ENCODE results near the gene AHRR. TPM values are rescaled to one million over a fixed set of nuclear protein-coding genes. Genes with fewer than 3 reads are reported as not detected.

Gene AHRR
- total and polyA plus RNA-seq, 8 donors: 0.63 to 47.8 (median 1.1) TPM; not detected in 1

DNA sequence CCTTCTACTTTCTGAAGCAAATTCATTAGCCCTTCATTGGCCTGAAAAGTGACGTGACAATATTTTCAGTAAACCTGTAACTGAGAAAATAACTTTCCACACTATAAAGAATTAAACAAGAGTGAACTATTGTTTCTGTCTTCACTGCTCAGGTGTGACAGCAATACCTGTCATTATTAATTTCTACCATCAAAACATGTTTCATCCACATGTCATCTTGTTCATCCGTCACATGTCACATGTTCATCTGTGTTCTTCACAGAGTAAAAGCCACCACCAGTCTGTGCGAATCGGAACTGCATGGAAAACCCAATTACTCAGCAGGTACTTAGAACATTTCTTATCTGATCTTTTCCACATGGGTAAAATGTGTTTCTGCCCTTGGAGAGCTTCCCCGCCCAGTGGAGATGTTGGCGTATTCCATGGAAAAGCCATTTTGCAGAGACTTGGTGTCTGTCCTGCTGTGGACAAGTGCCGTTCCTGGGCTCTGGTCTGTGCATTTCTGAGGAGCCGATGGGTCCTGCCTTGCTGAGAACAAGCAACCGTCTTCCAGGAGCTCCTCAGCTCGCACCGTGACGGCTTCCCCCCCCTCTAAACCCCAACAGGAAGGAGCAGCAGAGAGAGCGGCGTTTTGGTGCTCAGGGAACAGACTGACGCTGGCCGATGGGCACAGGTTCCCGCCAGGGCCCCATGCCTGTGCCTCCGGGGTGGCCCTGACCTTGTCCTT lies 110.8 kb downstream of the AHRR start:
- H3K4me1 ChIP-seq: no peaks in the 10 kb centered on the region
- peak in 1 of 2 donors; percentile 20 for DNase-seq
- TF ChIP-seq POLR2AphosphoS5 (IDR thresholded peaks at IDR 0.05): no peak
- TF ChIP-seq POLR2A (IDR thresholded peaks at IDR 0.05): no peak
- no peak for TF ChIP-seq EP300 (IDR thresholded peaks at IDR 0.05)
- TF ChIP-seq, protein P1, sequence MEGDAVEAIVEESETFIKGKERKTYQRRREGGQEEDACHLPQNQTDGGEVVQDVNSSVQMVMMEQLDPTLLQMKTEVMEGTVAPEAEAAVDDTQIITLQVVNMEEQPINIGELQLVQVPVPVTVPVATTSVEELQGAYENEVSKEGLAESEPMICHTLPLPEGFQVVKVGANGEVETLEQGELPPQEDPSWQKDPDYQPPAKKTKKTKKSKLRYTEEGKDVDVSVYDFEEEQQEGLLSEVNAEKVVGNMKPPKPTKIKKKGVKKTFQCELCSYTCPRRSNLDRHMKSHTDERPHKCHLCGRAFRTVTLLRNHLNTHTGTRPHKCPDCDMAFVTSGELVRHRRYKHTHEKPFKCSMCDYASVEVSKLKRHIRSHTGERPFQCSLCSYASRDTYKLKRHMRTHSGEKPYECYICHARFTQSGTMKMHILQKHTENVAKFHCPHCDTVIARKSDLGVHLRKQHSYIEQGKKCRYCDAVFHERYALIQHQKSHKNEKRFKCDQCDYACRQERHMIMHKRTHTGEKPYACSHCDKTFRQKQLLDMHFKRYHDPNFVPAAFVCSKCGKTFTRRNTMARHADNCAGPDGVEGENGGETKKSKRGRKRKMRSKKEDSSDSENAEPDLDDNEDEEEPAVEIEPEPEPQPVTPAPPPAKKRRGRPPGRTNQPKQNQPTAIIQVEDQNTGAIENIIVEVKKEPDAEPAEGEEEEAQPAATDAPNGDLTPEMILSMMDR (IDR thresholded peaks at IDR 0.05): no peak
- H3K27ac ChIP-seq: no peak overlapping the region
- no peaks in the 10 kb centered on the region for H3K9me3 ChIP-seq
- H3K36me3 ChIP-seq: no peaks in the 10 kb centered on the region
- intact Hi-C loops (cut with DNase I; ENCODE audit: low total_unique reads): no loop called here
- no peak overlapping the region for H3K4me3 ChIP-seq
- peaks cover 0 to 50% (median 0%) of the 10 kb centered on the region in 3 donors for H3K27me3 ChIP-seq
- 80 to 85% (median 84%) methylated on average over 17 to 18 of the region's 18 CpGs for WGBS, 5 donors

DNA sequence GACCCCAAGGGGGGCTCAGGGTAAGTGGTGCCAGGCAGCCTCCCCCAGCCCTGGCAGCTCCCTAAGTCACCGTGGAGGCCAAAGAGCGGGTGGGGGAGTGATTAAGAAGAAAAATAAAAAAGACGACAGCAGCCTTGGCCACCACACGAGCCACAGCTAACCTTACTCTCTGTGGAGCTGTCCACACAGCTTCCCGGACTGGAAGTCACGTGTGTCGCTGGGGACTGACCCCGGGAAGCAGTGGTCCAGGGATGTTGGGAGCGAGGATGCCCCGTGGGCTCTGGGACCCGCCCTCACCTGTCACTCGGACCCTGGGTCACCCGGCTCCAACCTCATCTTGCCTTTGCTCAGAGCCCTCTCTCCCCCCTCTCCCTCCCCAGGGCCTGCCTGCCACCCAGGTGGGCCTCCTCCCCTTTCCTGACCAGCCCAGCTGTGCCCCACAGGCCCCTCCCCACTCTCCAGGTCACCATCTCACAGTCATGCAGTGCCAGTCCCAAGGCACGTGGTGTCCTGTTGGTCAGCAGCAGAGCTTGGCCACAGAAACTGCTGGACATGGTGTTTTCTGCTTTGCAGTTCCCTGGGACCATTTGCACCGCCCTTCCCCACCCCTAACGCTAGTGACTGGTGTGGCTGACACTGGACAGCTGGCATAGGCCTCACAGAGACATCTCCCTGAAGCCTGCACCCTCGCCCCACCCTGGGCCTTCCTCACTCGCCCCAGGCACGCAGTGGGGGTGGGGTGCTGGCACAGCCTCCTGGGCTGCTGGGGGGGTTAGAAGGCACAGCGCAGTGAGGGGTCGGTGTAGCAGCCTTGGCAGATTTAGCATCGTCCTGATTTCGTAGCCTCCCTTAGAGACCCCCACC lies 111.6 kb downstream of the AHRR start:
- Histone ChIP-seq H3K9me3 (no peaks in the 10 kb centered on the region), H3K4me1 (no peaks in the 10 kb centered on the region), H3K27ac (no peak overlapping the region), H3K27me3 (peaks cover 0 to 52% (median 0%) of the 10 kb centered on the region in 3 donors), H3K36me3 (no peaks in the 10 kb centered on the region), H3K4me3 (no peak overlapping the region)
- DNase-seq: peak in 1 of 2 donors; percentile 14
- intact Hi-C loops (cut with DNase I; ENCODE audit: low total_unique reads): no loop called here
- 77 to 88% (median 83%) methylated on average over 13 to 23 of the region's 23 CpGs for WGBS, 5 donors
- TF ChIP-seq POLR2AphosphoS5 (IDR thresholded peaks at IDR 0.05): no peak
- no peak for TF ChIP-seq EP300 (IDR thresholded peaks at IDR 0.05)
- no peak for TF ChIP-seq POLR2A (IDR thresholded peaks at IDR 0.05)
- TF ChIP-seq, protein P1 (IDR thresholded peaks at IDR 0.05): no peak

DNA sequence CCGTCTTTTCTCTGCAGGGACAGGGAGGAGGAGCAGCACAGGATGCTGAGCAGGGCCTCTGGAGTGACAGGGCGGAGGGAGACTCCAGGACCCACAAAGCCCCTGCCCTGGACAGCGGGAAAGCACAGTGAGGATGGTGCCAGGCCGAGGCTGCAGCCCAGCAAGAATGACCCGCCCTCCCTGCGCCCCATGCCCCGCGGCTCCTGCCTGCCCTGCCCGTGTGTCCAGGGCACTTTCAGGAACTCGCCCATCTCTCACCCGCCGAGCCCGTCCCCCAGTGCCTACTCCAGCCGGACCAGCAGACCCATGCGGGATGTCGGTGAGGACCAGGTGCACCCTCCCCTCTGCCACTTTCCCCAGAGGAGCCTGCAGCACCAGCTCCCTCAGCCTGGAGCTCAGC lies 112.3 kb downstream of the AHRR start:
- intact Hi-C loops (cut with DNase I; ENCODE audit: low total_unique reads): no loop called here

More for the DNA sequence above, 112.3 kb downstream of the AHRR start:
- TF ChIP-seq POLR2A (IDR thresholded peaks at IDR 0.05): no peak
- TF ChIP-seq EP300 (IDR thresholded peaks at IDR 0.05): no peak
- TF ChIP-seq, protein P1 (IDR thresholded peaks at IDR 0.05): no peak
- TF ChIP-seq POLR2AphosphoS5 (IDR thresholded peaks at IDR 0.05): no peak
- Histone ChIP-seq H3K9me3 (no peaks in the 10 kb centered on the region), H3K27me3 (peaks cover 0 to 56% (median 0%) of the 10 kb centered on the region in 3 donors), H3K27ac (no peak overlapping the region), H3K4me3 (no peak overlapping the region), H3K4me1 (no peaks in the 10 kb centered on the region), H3K36me3 (no peaks in the 10 kb centered on the region)
- DNase-seq: peak in 1 of 2 donors; percentile 16
- 75 to 85% (median 83%) methylated on average over 14 to 16 of the region's 16 CpGs for WGBS, 5 donors

Data from stomach (tissue), 9 donors.